ENCODE results near the gene PLRG1. TPM values are rescaled to one million over a fixed set of nuclear protein-coding genes. Genes with fewer than 3 reads are reported as not detected.
"Not testable (repeated sequence)": the region's sequence is repeated elsewhere in the genome, so short reads cannot be mapped to it uniquely, and the experiment has no call there.

Gene PLRG1
- total RNA-seq: 10 to 100 TPM; 80.1 to 82.6 TPM

DNA sequence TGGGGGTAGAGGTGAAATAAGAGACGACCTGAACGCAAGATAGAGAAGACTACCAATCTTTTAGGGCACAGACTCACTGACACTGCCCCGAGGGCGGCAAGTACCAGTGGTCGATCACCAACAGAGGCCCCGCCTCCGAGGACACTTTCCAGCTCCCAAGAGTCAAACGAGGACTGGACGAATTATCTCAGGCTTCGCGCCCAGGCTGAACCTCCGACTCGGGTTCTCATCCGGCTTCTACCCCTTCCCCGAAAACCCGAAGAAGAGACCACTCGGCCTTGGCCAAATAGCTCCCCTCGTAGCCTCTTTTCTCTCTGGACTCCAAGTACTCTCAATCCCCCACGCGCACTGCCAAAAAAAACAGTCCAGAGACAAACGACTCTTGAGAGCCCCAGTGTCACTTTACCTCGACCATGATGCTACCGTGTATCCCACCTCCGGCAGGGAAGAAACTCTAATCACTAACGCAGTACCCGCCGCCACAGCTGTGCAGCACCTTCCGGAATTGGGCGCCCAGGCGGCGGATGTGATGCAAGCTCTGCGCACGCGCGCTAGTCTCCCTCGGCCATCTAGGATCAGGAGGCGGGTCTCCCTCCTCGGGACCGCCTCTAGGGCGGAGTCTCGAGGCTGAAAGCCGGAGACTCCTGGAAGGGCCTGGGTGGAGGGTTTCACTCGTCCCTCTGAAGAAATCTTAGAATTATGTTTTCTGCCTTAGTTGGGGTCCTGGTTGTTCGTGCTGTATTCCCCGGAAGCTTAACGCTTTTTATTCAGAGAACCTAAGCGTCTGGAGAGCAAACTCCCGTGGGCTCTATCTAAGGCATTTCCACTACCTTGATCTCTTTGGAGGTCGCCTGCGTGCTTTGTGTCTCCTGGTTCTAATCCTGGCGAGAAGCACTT is at the start of gene PLRG1:
TSS of gene PLRG1 (minus strand) at position 507 of the 897 bp plus-strand sequence. CDS start at position 415, 92 bp downstream.
- ATAC-seq: peak; percentile 99
- Mint-ChIP-seq H3K36me3 (ENCODE audit: low read depth) (peaks cover 17% of the 10 kb centered on the region), H3K27ac (peak within 1 kb of the TSS; percentile 97), H3K4me3 (peak within 1 kb of the TSS; percentile 98), H3K27me3 (ENCODE audit: low read depth) (no peaks in the 10 kb centered on the region), H3K4me1 (ENCODE audit: low read depth) (peaks cover 23% of the 10 kb centered on the region), H3K9me3 (ENCODE audit: insufficient read depth) (no peaks in the 10 kb centered on the region)
- DNase-seq: peak; percentile 97
- CTCF ChIA-PET: interaction anchor here (0.8 to 6.9 kb wide), 11 partner anchors 9 to 822 kb away, joined by 3 to 206 read pairs (median 5); partner anchors contain the start of gene FGG
- POLR2A ChIA-PET: interaction anchor here (0.6 to 2.6 kb wide), 6 partner anchors 9 to 68 kb away, joined by 3 to 8 read pairs (median 4); no protein-coding TSS in a partner anchor

DNA sequence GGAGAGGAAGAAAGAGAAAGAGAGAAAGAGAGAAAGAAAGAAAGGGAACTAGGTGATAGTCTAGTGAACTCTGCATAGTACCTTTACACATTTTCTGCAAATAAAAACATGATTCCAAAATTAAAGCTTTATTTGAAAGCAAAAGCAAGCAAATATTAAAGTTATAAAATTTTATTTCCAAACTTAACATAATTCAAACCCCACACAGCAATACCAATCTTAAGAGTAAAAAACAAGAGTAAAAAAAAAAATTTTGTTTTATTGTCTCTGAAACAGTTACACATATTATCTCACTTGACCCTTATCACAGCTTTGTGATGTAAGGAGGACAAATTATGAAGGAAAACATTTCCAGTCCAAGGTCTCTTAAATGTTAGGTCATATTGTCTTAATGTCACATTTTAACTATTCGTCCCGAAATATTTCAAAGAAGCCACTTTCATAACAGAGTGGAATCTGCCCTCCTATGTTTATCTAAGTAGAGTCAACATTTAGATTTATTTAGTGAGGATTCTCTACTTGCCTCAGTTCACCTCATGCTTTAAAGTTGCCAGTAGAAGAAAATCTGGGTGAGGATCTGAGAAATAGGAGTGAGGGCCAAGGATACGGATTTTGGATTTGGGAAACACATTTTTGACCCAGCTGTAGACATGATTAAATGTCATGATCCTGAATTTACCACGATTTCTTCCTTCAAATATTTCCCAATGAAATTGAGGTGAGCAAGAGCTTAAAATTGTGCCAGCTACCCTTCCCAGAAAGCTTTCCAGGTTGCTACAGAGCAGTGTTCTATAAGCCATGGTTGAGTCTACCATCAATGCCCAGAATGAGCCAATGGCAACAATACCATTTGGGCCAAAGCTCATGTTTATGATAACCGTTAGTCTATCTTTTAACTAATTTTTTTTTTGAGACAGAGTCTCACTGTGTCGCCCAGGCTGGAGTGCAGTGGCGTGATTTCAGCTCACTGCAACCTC is 47.9 kb upstream of the PLRG1 start:
- Mint-ChIP-seq H3K36me3 (ENCODE audit: low read depth) (no peaks in the 10 kb centered on the region), H3K27ac (no peak overlapping the region), H3K4me3 (no peak overlapping the region), H3K9me3 (ENCODE audit: insufficient read depth) (no peaks in the 10 kb centered on the region), H3K4me1 (ENCODE audit: low read depth) (no peaks in the 10 kb centered on the region), H3K27me3 (ENCODE audit: low read depth) (peaks cover 15% of the 10 kb centered on the region)
- no peak for ATAC-seq
- DNase-seq: no peak
- POLR2A ChIA-PET: no interaction called here
- CTCF ChIA-PET: interaction anchor here (1.2 kb wide), 2 partner anchors 21 to 39 kb away, joined by 3 to 4 read pairs; no protein-coding TSS in a partner anchor

DNA sequence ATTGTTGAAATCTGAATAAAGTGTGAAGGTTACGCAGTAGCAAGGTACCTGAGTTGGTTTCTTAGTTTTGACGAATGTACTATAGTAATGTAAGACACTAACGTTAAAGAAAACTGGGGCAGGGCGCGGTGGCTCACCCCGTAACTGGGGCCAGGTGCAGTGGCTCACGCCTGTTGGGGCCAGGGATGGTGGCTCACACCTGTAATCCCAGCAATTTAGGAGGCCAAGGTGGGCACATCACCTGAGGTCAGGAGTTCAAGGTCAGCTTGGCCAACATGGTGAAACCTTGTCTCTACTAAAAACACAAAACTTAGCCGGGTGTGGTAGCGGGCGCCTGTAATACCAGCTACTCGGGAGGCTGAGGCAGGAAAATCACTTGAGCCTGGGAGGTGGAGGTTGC is 47.1 kb upstream of the PLRG1 start:
- H3K27ac Mint-ChIP-seq: not testable (repeated sequence)

DNA sequence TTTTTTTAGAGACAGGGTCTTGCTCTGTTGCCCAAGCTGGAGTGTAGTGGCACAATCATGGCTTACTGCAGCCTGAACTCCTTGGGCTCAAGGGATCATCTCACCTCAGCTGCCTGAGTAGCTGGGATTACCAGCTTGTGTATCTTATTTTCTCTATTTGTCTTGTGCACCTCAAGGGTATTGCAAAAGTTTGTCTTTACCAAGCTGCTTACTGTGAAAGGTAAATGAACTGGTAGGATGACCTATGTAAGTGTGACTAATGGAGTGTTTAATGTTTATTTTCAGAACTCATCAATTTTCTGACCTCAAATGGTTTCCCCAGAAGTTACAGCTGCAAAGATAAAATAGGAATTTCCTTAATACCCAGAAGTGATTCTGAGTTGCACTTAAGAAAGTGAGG is 45.6 kb upstream of the PLRG1 start:
- Mint-ChIP-seq H3K27me3 (ENCODE audit: low read depth) (peaks cover 17% of the 10 kb centered on the region), H3K9me3 (ENCODE audit: insufficient read depth) (no peaks in the 10 kb centered on the region), H3K27ac (no peak overlapping the region), H3K36me3 (ENCODE audit: low read depth) (no peaks in the 10 kb centered on the region), H3K4me1 (ENCODE audit: low read depth) (no peaks in the 10 kb centered on the region), H3K4me3 (no peak overlapping the region)
- ChIA-PET CTCF (interaction anchor here (2.4 kb wide), 1 partner anchor 37 kb away, joined by 7 read pairs; no protein-coding TSS in a partner anchor), POLR2A (no interaction called here)
- DNase-seq (no peak), ATAC-seq (no peak)

More for the DNA sequence above, 47.1 kb upstream of the PLRG1 start:
- H3K4me1 Mint-ChIP-seq (ENCODE audit: low read depth); H3K9me3 Mint-ChIP-seq (ENCODE audit: insufficient read depth); H3K4me3 Mint-ChIP-seq; H3K36me3 Mint-ChIP-seq (ENCODE audit: low read depth); POLR2A ChIA-PET; CTCF ChIA-PET; ATAC-seq; DNase-seq: not testable (repeated sequence)
- peaks cover 15% of the 10 kb centered on the region for H3K27me3 Mint-ChIP-seq (ENCODE audit: low read depth)

DNA sequence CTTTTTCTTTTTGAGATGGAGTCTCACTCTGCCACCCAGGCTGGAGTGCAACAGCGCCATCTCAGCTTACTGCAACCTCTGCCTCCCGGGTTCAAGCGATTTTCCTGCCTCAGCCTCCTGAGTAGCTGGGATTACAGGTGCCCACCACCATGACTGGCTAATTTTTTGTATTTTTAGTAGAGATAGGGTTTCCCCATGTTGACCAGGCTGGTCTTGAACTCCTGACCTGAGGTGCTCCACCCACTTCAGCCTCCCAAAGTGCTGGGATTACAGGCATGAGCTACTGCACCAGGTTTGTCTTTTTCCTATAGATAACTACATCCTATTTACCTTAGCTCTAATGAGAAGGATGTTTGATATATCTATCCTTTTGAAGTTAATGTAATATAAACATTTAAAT is 44.1 kb upstream of the PLRG1 start:
- H3K9me3 Mint-ChIP-seq (ENCODE audit: insufficient read depth); H3K4me3 Mint-ChIP-seq; H3K36me3 Mint-ChIP-seq (ENCODE audit: low read depth); H3K4me1 Mint-ChIP-seq (ENCODE audit: low read depth); DNase-seq; POLR2A ChIA-PET; ATAC-seq; H3K27ac Mint-ChIP-seq: not testable (repeated sequence)
- CTCF ChIA-PET: interaction anchor here (1.0 to 2.4 kb wide), 3 partner anchors 9 to 36 kb away, joined by 3 to 7 read pairs (median 7); no protein-coding TSS in a partner anchor
- peaks cover 17% of the 10 kb centered on the region for H3K27me3 Mint-ChIP-seq (ENCODE audit: low read depth)

DNA sequence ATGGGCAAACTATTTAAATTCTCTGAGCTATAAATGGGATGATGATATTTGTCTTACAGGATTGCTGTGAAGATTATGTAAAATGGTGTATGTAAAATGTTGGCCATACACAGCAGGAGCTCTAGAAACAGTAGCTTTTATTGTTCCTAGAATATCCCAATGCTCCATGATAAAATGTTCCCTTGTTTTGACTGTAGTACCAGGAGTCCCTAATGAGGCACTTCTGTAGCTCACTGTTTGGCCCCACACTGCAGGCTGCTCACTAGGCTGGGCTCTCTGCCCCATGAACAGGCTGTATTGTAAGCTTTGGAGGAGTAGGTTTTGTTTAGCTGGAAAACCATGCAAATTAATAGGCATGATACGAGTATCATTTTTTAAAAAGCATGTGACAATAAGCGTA is 43.7 kb upstream of the PLRG1 start:
- Mint-ChIP-seq H3K4me3 (no peak overlapping the region), H3K27ac (no peak overlapping the region), H3K27me3 (ENCODE audit: low read depth) (peaks cover 17% of the 10 kb centered on the region), H3K9me3 (ENCODE audit: insufficient read depth) (no peaks in the 10 kb centered on the region), H3K36me3 (ENCODE audit: low read depth) (no peaks in the 10 kb centered on the region), H3K4me1 (ENCODE audit: low read depth) (no peaks in the 10 kb centered on the region)
- CTCF ChIA-PET: interaction anchor here (1.0 to 2.4 kb wide), 3 partner anchors 9 to 35 kb away, joined by 3 to 7 read pairs (median 7); no protein-coding TSS in a partner anchor
- no peak for DNase-seq
- no peak for ATAC-seq
- POLR2A ChIA-PET: no interaction called here

DNA sequence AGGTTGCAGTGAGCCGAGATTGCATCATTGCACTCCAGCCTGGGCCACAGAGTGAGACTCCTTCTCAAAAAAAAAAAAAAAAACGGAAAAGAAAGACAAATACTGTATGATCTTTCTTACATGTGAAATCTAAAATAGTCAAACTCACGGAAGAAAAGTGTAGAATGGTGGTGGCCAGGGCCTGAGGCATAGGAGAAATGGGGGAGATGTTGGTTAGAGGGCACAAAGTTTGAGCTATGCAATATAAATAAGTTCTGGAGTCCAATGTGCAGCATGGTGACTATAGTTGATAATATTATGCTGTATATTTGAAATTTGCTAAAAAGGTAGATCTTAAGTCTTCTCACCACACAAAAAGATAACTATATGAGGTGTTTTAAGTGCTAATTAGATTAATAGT is 41.7 kb upstream of the PLRG1 start:
- H3K27me3 Mint-ChIP-seq (ENCODE audit: low read depth): peaks cover 15% of the 10 kb centered on the region
- CTCF ChIA-PET: interaction anchor here (0.9 kb wide), 1 partner anchor 33 kb away, joined by 3 read pairs; no protein-coding TSS in a partner anchor

DNA sequence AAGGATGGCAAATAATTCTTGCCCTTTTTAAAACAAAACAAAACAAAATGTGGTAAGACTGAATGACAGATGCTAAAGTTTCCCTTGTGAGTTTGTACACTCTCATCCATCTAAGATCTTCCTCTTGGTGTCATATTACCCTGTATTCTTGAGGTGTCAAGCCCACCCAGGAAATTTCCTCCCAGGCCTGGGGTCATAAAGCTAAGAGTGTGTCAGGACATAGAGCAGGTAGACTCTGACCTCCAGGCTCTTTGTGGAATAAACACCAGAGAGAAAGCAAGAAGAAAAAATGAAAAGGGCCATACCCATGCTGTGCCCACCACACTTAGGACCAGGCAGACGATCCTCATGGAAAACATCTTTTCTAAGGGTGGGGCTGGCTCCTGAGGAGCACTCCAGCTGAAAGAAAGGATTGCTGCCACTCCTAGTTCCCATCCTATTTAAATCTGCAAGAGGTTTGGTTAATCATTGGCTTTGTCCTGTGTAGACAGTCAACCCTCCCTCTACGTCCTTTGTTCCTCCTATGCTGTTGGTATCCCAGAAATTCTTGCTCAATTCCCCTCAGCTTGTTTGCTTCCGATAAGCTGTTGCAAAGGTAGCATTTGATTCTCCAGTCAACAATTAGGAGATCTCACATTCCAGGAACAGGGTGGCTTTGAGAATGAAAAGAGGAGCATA is 40.3 kb upstream of the PLRG1 start, which contains the start of gene FGA:
TSS of gene FGA (minus strand) at position 414 of the 678 bp plus-strand sequence. CDS start at position 359, 55 bp downstream.
- Mint-ChIP-seq H3K4me1 (ENCODE audit: low read depth) (no peaks in the 10 kb centered on the region), H3K36me3 (ENCODE audit: low read depth) (no peaks in the 10 kb centered on the region), H3K27ac (no peak within 1 kb of the TSS), H3K9me3 (ENCODE audit: insufficient read depth) (no peaks in the 10 kb centered on the region), H3K4me3 (no peak within 1 kb of the TSS), H3K27me3 (ENCODE audit: low read depth) (peaks cover 13% of the 10 kb centered on the region)
- no peak for DNase-seq
- no peak for ATAC-seq
- POLR2A ChIA-PET: no interaction called here
- CTCF ChIA-PET: no interaction called here

More for the DNA sequence above, 41.7 kb upstream of the PLRG1 start:
- POLR2A ChIA-PET: interaction anchor here (1.1 kb wide), 1 partner anchor 42 kb away, joined by 3 read pairs; no protein-coding TSS in a partner anchor
- DNase-seq (no peak), ATAC-seq (no peak)
- no peak overlapping the region for H3K27ac Mint-ChIP-seq
- no peaks in the 10 kb centered on the region for H3K4me1 Mint-ChIP-seq (ENCODE audit: low read depth)
- no peaks in the 10 kb centered on the region for H3K9me3 Mint-ChIP-seq (ENCODE audit: insufficient read depth)
- H3K36me3 Mint-ChIP-seq (ENCODE audit: low read depth): no peaks in the 10 kb centered on the region
- no peak overlapping the region for H3K4me3 Mint-ChIP-seq

DNA sequence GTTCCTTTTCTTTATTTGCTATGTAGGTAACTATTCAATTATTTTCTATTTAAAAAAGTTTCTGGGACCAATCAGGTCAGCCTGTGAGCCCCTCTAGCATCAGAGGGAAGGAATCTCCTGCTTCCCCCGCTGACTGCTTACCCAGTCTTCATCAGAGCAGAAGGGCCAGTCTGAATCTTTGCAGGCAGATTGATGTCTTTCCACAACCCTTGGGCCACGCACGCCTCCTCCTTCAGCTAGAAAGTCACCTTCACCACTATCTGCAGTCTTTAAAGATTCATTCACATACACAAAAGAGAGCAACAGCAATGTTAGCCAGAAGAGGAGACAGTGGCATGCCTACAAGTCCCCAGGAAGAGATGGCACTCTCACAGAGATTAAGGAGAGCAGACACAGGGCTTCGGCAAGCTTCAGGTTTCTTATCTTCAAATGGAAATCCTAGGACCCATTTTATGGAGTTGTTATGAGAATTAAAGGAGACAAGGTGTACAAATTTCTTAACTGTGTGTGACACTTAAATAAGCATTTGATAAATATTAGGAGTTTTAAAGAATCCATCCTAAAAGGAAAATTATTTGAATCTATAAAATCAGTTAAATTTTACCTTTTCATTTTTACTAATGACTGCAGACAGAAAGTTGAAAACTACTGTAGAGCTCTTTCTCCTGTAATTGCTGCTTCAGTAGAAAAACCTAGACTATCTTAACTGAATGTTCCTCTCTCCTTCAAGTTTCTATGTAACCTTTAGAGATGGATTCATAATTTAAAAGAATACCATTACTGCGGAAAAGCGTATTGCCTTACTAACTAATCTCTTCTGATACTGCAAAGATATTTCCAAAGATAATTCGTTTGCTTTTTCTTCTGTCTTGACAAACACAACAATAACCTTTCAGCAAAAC is 39.3 kb upstream of the PLRG1 start:
- ChIA-PET POLR2A (no interaction called here), CTCF (no interaction called here)
- Mint-ChIP-seq H3K27ac (no peak overlapping the region), H3K9me3 (ENCODE audit: insufficient read depth) (no peaks in the 10 kb centered on the region), H3K36me3 (ENCODE audit: low read depth) (no peaks in the 10 kb centered on the region), H3K4me1 (ENCODE audit: low read depth) (no peaks in the 10 kb centered on the region), H3K27me3 (ENCODE audit: low read depth) (peaks cover 13% of the 10 kb centered on the region), H3K4me3 (no peak overlapping the region)
- ATAC-seq (no peak), DNase-seq (no peak)

DNA sequence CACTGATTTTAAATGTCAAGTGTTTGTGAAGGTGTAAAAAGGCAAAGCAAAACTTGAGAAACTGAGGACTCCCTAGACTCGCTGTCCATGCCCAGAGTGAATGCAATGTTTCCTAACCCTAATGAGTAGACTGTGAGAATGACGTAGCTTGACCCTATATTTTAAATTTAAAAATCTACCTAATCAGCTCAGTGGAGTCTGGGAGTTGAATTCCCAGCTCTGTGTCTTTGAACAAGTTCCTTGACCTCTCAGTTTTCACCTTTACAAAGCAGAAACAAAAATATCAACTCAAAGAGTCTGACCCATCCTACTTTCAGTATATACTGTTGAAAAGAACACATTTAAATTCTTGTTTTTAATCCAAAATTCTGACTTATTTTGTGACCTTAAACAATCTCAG is 38.0 kb upstream of the PLRG1 start:
- no peak for ATAC-seq
- H3K9me3 Mint-ChIP-seq (ENCODE audit: insufficient read depth): no peaks in the 10 kb centered on the region
- DNase-seq: no peak
- no peak overlapping the region for H3K4me3 Mint-ChIP-seq
- CTCF ChIA-PET: interaction anchor here (1.1 to 1.4 kb wide), 2 partner anchors 29 to 31 kb away, joined by 3 to 4 read pairs; no protein-coding TSS in a partner anchor
- H3K27me3 Mint-ChIP-seq (ENCODE audit: low read depth): peaks cover 6% of the 10 kb centered on the region
- no peaks in the 10 kb centered on the region for H3K36me3 Mint-ChIP-seq (ENCODE audit: low read depth)
- H3K27ac Mint-ChIP-seq: no peak overlapping the region
- no peaks in the 10 kb centered on the region for H3K4me1 Mint-ChIP-seq (ENCODE audit: low read depth)
- POLR2A ChIA-PET: no interaction called here
